Measurements from ENCODE around the gene KDM6A.
"Not testable (repeated sequence)": the region's sequence is repeated elsewhere in the genome, so short reads cannot be mapped to it uniquely, and the experiment has no call there.

Gene KDM6A

GRCh38 chrX:44872821-44873414 lies at the start of gene KDM6A:
TSS of gene KDM6A (plus strand) at chrX:44873188. CDS start at chrX:44873552, 364 bp downstream.
- DNase-seq (ENCODE audit: low read depth): peak; percentile 94

- DNase-seq (ENCODE audit: low read depth): not testable (repeated sequence)
Measured at GRCh38 chrX:44823193-44823592, 49.8 kb upstream of the KDM6A start.

- peak; percentile 79 for DNase-seq (ENCODE audit: low read depth)
Measured at GRCh38 chrX:44828008-44828605, 44.9 kb upstream of the KDM6A start.

- no peak for DNase-seq (ENCODE audit: low read depth)
Measured at GRCh38 chrX:44829832-44830231, 43.2 kb upstream of the KDM6A start.

GRCh38 chrX:44842550-44843317 lies 30.3 kb upstream of the KDM6A start:
- DNase-seq (ENCODE audit: low read depth): no peak

- no peak for DNase-seq (ENCODE audit: low read depth)
Measured at GRCh38 chrX:44843318-44843702, 29.7 kb upstream of the KDM6A start.

- no peak for DNase-seq (ENCODE audit: low read depth)
Measured at GRCh38 chrX:44843753-44844152, 29.2 kb upstream of the KDM6A start, which contains the start of gene DUSP21. TSS of gene DUSP21 (plus strand) at chrX:44844021. CDS start at chrX:44844133, 112 bp downstream.

- no peak for DNase-seq (ENCODE audit: low read depth)
Measured at GRCh38 chrX:44844204-44844603, 28.8 kb upstream of the KDM6A start.

- DNase-seq (ENCODE audit: low read depth): not testable (repeated sequence)
Measured at GRCh38 chrX:44850891-44851290, 22.1 kb upstream of the KDM6A start.

GRCh38 chrX:44871114-44871645 lies 1.8 kb upstream of the KDM6A start:
- DNase-seq (ENCODE audit: low read depth): peak; percentile 5

- DNase-seq (ENCODE audit: low read depth): no peak
Measured at GRCh38 chrX:44871931-44872820, 812 bp upstream of the KDM6A start.

- peak; percentile 50 for DNase-seq (ENCODE audit: low read depth)
Measured at GRCh38 chrX:44873415-44874276, 658 bp downstream of the KDM6A start.

- DNase-seq (ENCODE audit: low read depth): peak; percentile 42
Measured at GRCh38 chrX:44874420-44875184, 1.6 kb downstream of the KDM6A start.

GRCh38 chrX:44875185-44875489 lies 2.1 kb downstream of the KDM6A start:
- DNase-seq (ENCODE audit: low read depth): no peak

- peak; percentile 34 for DNase-seq (ENCODE audit: low read depth)
Measured at GRCh38 chrX:44876086-44876485, 3.1 kb downstream of the KDM6A start.

- DNase-seq (ENCODE audit: low read depth): no peak
Measured at GRCh38 chrX:44876767-44877166, 3.8 kb downstream of the KDM6A start.

- no peak for DNase-seq (ENCODE audit: low read depth)
Measured at GRCh38 chrX:44878780-44879179, 5.8 kb downstream of the KDM6A start.

- no peak for DNase-seq (ENCODE audit: low read depth)
Measured at GRCh38 chrX:44881549-44881948, 8.6 kb downstream of the KDM6A start.

GRCh38 chrX:44882635-44883034 lies 9.6 kb downstream of the KDM6A start:
- DNase-seq (ENCODE audit: low read depth): no peak

GRCh38 chrX:44884944-44885343 lies 12.0 kb downstream of the KDM6A start:
- DNase-seq (ENCODE audit: low read depth): no peak

Measured in EH (cell line).